ENCODE measurements around the gene DOCK3. TPM values are rescaled to one million over a fixed set of nuclear protein-coding genes. Genes with fewer than 3 reads are reported as not detected.
"Not testable (repeated sequence)": the region's sequence is repeated elsewhere in the genome, so short reads cannot be mapped to it uniquely, and the experiment has no call there.

DOCK3 gene
- total RNA-seq, 2 experiments from 2014 or later: 1.6 to 1.7 TPM

- no peak overlapping the region for H3K27ac Mint-ChIP-seq
- H3K4me3 Mint-ChIP-seq: no peak overlapping the region
- intact Hi-C loops (cut with micrococcal nuclease): no loop called here
- no peaks in the 10 kb centered on the region for H3K27me3 Mint-ChIP-seq (ENCODE audit: low read depth)
- peaks cover 7% of the 10 kb centered on the region for H3K4me1 Mint-ChIP-seq (ENCODE audit: low read depth)
- no peaks in the 10 kb centered on the region for H3K36me3 Mint-ChIP-seq (ENCODE audit: low read depth)
- no peak for DNase-seq
- CTCF ChIA-PET: interaction anchor here (0.5 to 0.7 kb wide), 3 partner anchors 16 to 483 kb away, joined by 3 to 5 read pairs (median 4); no protein-coding TSS in a partner anchor
- H3K9me3 Mint-ChIP-seq: no peaks in the 10 kb centered on the region
Measured at GRCh38 chr3:50815844-50816243, 141.1 kb downstream of the DOCK3 start.

GRCh38 chr3:50816894-50817293 lies 142.2 kb downstream of the DOCK3 start:
- Mint-ChIP-seq H3K36me3 (ENCODE audit: low read depth) (no peaks in the 10 kb centered on the region), H3K9me3 (no peaks in the 10 kb centered on the region), H3K4me3 (no peak overlapping the region), H3K27me3 (ENCODE audit: low read depth) (no peaks in the 10 kb centered on the region), H3K27ac (no peak overlapping the region), H3K4me1 (ENCODE audit: low read depth) (peaks cover 7% of the 10 kb centered on the region)
- intact Hi-C loops (cut with micrococcal nuclease): no loop called here
- no peak for DNase-seq
- CTCF ChIA-PET: interaction anchor here (0.6 kb wide), 1 partner anchor 413 kb away, joined by 3 read pairs; no protein-coding TSS in a partner anchor

GRCh38 chr3:50817756-50818529 lies 143.2 kb downstream of the DOCK3 start:
- intact Hi-C loops (cut with micrococcal nuclease): no loop called here
- DNase-seq: no peak
- Mint-ChIP-seq H3K4me3 (no peak overlapping the region), H3K27me3 (ENCODE audit: low read depth) (no peaks in the 10 kb centered on the region), H3K4me1 (ENCODE audit: low read depth) (peaks cover 7% of the 10 kb centered on the region), H3K27ac (no peak overlapping the region), H3K9me3 (no peaks in the 10 kb centered on the region), H3K36me3 (ENCODE audit: low read depth) (no peaks in the 10 kb centered on the region)
- CTCF ChIA-PET: interaction anchor here (0.6 kb wide), 1 partner anchor 355 kb away, joined by 3 read pairs; no protein-coding TSS in a partner anchor

- H3K27me3 Mint-ChIP-seq (ENCODE audit: low read depth): peaks cover 2% of the 10 kb centered on the region
- DNase-seq: no peak
- H3K36me3 Mint-ChIP-seq (ENCODE audit: low read depth): no peaks in the 10 kb centered on the region
- H3K9me3 Mint-ChIP-seq: no peaks in the 10 kb centered on the region
- intact Hi-C loops (cut with micrococcal nuclease): no loop called here
- H3K4me1 Mint-ChIP-seq (ENCODE audit: low read depth): peaks cover 7% of the 10 kb centered on the region
- no peak overlapping the region for H3K27ac Mint-ChIP-seq
- CTCF ChIA-PET: no interaction called here
- H3K4me3 Mint-ChIP-seq: no peak overlapping the region
Measured at GRCh38 chr3:50819882-50820281, 145.2 kb downstream of the DOCK3 start.

GRCh38 chr3:50825841-50826240 lies 151.1 kb downstream of the DOCK3 start:
- CTCF ChIA-PET: no interaction called here
- H3K27me3 Mint-ChIP-seq (ENCODE audit: low read depth): peaks cover 2% of the 10 kb centered on the region
- no peaks in the 10 kb centered on the region for H3K36me3 Mint-ChIP-seq (ENCODE audit: low read depth)

GRCh38 chr3:50830451-50830850 lies 155.7 kb downstream of the DOCK3 start:
- H3K4me1 Mint-ChIP-seq (ENCODE audit: low read depth): no peaks in the 10 kb centered on the region
- no peak overlapping the region for H3K4me3 Mint-ChIP-seq
- DNase-seq: no peak
- peaks cover 3% of the 10 kb centered on the region for H3K27me3 Mint-ChIP-seq (ENCODE audit: low read depth)
- intact Hi-C loops (cut with micrococcal nuclease): no loop called here
- no peaks in the 10 kb centered on the region for H3K36me3 Mint-ChIP-seq (ENCODE audit: low read depth)
- H3K27ac Mint-ChIP-seq: no peak overlapping the region
- CTCF ChIA-PET: no interaction called here
- H3K9me3 Mint-ChIP-seq: peaks cover 6% of the 10 kb centered on the region

More at GRCh38 chr3:50825841-50826240, 151.1 kb downstream of the DOCK3 start:
- intact Hi-C loops (cut with micrococcal nuclease): no loop called here
- H3K4me3 Mint-ChIP-seq: no peak overlapping the region
- H3K27ac Mint-ChIP-seq: no peak overlapping the region
- no peaks in the 10 kb centered on the region for H3K9me3 Mint-ChIP-seq
- DNase-seq: no peak
- no peaks in the 10 kb centered on the region for H3K4me1 Mint-ChIP-seq (ENCODE audit: low read depth)

GRCh38 chr3:50831009-50831408 lies 156.3 kb downstream of the DOCK3 start:
- DNase-seq; H3K27ac Mint-ChIP-seq; H3K36me3 Mint-ChIP-seq (ENCODE audit: low read depth); CTCF ChIA-PET; H3K4me3 Mint-ChIP-seq; H3K9me3 Mint-ChIP-seq; H3K4me1 Mint-ChIP-seq (ENCODE audit: low read depth); H3K27me3 Mint-ChIP-seq (ENCODE audit: low read depth); intact Hi-C loops (cut with micrococcal nuclease): not testable (repeated sequence)

GRCh38 chr3:50840983-50841489 lies 166.3 kb downstream of the DOCK3 start:
- intact Hi-C loops (cut with micrococcal nuclease): no loop called here
- Mint-ChIP-seq H3K36me3 (ENCODE audit: low read depth) (no peaks in the 10 kb centered on the region), H3K4me3 (no peak overlapping the region), H3K4me1 (ENCODE audit: low read depth) (peaks cover 15% of the 10 kb centered on the region), H3K27me3 (ENCODE audit: low read depth) (peaks cover 10% of the 10 kb centered on the region), H3K9me3 (no peaks in the 10 kb centered on the region), H3K27ac (no peak overlapping the region)
- CTCF ChIA-PET: no interaction called here
- DNase-seq: no peak

GRCh38 chr3:50848308-50848707 lies 173.6 kb downstream of the DOCK3 start:
- H3K4me3 Mint-ChIP-seq: no peak overlapping the region
- CTCF ChIA-PET: no interaction called here
- intact Hi-C loops (cut with micrococcal nuclease): no loop called here
- H3K9me3 Mint-ChIP-seq: peaks cover 14% of the 10 kb centered on the region
- H3K27ac Mint-ChIP-seq: no peak overlapping the region
- H3K36me3 Mint-ChIP-seq (ENCODE audit: low read depth): no peaks in the 10 kb centered on the region
- H3K27me3 Mint-ChIP-seq (ENCODE audit: low read depth): peaks cover 10% of the 10 kb centered on the region
- no peaks in the 10 kb centered on the region for H3K4me1 Mint-ChIP-seq (ENCODE audit: low read depth)
- no peak for DNase-seq

GRCh38 chr3:50850639-50851511 lies 176.1 kb downstream of the DOCK3 start:
- no peaks in the 10 kb centered on the region for H3K4me1 Mint-ChIP-seq (ENCODE audit: low read depth)
- no peaks in the 10 kb centered on the region for H3K36me3 Mint-ChIP-seq (ENCODE audit: low read depth)
- CTCF ChIA-PET: interaction anchor here (0.6 kb wide), 1 partner anchor 159 kb away, joined by 3 read pairs; no protein-coding TSS in a partner anchor
- DNase-seq: no peak
- no peak overlapping the region for H3K27ac Mint-ChIP-seq
- H3K9me3 Mint-ChIP-seq: peaks cover 17% of the 10 kb centered on the region
- intact Hi-C loops (cut with micrococcal nuclease): no loop called here
- no peak overlapping the region for H3K4me3 Mint-ChIP-seq
- H3K27me3 Mint-ChIP-seq (ENCODE audit: low read depth): peaks cover 12% of the 10 kb centered on the region

- no peak overlapping the region for H3K4me3 Mint-ChIP-seq
- intact Hi-C loops (cut with micrococcal nuclease): no loop called here
- H3K27ac Mint-ChIP-seq: no peak overlapping the region
- H3K27me3 Mint-ChIP-seq (ENCODE audit: low read depth): peaks cover 5% of the 10 kb centered on the region
- CTCF ChIA-PET: no interaction called here
- no peaks in the 10 kb centered on the region for H3K4me1 Mint-ChIP-seq (ENCODE audit: low read depth)
- peaks cover 5% of the 10 kb centered on the region for H3K9me3 Mint-ChIP-seq
- no peaks in the 10 kb centered on the region for H3K36me3 Mint-ChIP-seq (ENCODE audit: low read depth)
- no peak for DNase-seq
Measured at GRCh38 chr3:50853936-50854335, 179.2 kb downstream of the DOCK3 start.

- H3K27me3 Mint-ChIP-seq (ENCODE audit: low read depth): peaks cover 8% of the 10 kb centered on the region
- H3K27ac Mint-ChIP-seq: no peak overlapping the region
- H3K4me3 Mint-ChIP-seq: no peak overlapping the region
- intact Hi-C loops (cut with micrococcal nuclease): no loop called here
- H3K36me3 Mint-ChIP-seq (ENCODE audit: low read depth): no peaks in the 10 kb centered on the region
- CTCF ChIA-PET: interaction anchor here (0.6 kb wide), 1 partner anchor 46 kb away, joined by 4 read pairs; no protein-coding TSS in a partner anchor
- H3K4me1 Mint-ChIP-seq (ENCODE audit: low read depth): no peaks in the 10 kb centered on the region
- H3K9me3 Mint-ChIP-seq: peaks cover 6% of the 10 kb centered on the region
- DNase-seq: no peak
Measured at GRCh38 chr3:50862221-50862620, 187.5 kb downstream of the DOCK3 start.

Data from activated naive CD4-positive, alpha-beta T cell treated with anti-CD3 and anti-CD28 coated beads for 36 hours (primary cell).